ENCODE measurements around the gene RTL9.
"Not testable (repeated sequence)": the region's sequence is repeated elsewhere in the genome, so short reads cannot be mapped to it uniquely, and the experiment has no call there.

The RTL9 gene

GRCh38 chrX:110358548-110358947 lies at the start of gene RTL9:
Gene RTL9 (plus strand): TSS chrX:110358848. CDS start chrX:110450618, 91,770 bp downstream.
- DNase-seq = no peak

DNA sequence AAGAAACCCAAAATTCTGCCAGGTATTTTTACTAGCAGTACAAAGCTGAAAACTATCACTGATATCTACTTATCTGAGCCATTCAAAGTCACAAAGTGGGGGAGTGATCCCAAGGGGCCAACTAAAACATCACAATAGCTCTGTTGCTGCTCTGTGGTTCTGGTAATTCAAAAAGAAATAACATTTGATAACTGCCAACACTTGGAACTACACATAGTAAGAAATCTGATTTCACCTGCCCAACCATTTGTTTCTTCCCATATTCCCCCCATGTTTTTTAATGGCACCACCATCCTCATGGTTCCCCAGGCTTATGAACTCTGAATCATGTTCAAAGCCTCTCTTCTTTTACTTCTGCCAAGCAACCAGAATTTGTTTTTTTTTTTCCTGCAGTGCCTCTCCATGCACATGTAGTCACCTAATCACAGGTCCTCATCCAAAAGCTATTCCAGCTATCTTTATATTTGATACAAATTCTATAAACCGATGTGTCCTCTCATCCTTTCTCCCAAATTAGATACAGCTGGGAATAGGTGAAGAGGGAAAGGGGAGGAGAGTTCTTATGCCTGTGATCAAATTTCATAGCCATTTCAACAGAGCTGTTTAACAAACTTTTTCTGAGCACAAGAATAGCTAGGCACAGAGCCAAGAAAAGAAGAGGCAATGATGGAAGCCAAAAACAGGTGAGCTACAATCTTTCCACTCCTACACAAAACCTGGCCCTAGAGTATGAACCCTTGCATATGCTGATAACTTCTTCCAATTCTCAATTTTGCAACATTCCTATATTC lies 48.5 kb upstream of the RTL9 start:
- no peak for DNase-seq

DNA sequence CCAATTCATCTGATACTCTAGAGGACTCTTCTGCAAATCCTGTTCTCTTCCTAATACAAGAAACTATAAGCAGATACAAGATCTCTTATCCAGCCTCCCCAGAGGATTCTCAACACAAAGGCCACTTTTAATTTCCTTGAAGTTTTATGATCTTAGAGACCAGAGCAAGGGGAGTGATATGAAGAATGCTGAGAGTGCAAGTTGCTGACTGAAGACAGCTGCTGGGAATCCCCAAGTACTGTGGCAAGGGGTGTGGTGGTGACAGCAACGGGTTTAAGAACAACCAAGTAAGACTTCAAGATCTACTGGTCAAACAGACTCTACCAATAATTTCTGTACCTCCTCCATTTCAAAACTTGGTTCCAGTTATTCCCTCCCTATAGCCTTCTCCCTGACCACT lies 47.8 kb upstream of the RTL9 start:
- no peak for DNase-seq

DNA sequence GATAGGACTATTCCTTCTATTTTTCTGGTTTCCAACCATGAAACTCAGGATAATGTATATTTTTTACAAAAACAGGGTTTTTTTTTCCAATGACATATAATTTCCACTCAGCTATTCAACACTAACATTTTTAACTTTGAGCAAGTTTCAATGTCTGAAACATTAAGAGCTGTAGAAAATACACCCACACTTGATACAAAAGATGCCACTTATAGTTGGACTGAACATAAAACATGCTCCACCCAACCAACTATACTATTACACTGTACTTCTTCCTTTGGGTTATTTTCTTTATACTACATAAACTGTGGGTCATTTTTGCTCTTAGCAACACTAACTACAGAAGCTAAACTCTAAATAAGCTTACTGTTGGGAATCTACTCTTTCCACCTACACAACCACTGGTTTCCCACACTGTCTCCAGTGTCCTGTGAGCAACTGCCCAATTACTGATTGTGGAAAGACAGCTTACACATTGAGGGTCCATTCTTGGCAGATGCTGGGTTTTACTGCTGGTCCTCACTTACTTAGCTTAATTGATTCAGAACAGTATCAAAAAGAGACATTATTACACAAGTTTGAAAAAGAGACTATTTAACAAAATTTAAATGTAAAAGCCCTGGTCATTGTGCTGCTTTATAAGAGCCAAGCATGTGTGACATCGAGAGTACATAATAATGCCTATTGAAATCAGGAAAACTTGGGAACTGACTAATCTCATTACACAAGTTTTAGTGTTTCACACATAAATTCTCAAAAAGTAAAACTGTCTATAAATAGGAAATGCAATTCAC lies 47.0 kb upstream of the RTL9 start:
- no peak for DNase-seq

DNA sequence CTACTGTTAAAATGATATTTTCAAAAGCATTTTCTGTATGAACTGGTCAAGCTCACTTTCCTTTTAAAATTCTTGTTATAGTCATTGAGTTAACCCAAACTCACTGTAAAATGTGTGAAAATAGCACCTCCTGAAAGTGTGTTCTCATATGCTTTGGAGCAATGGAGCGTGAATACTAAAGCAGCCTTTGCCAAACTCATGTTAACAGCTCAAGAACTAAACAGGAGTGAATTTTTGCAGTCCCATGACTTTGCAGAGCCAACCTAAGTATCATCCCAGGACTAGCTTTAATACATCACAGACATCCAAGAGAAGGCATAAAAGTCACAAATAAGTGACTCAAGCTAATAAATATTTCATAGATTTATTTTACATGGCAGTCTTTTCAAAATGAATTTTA lies 43.1 kb upstream of the RTL9 start:
- DNase-seq = no peak

- peak in 1 of 14 donors; percentile 16 for DNase-seq
Measured at GRCh38 chrX:110316351-110317060, 42.1 kb upstream of the RTL9 start.

DNA sequence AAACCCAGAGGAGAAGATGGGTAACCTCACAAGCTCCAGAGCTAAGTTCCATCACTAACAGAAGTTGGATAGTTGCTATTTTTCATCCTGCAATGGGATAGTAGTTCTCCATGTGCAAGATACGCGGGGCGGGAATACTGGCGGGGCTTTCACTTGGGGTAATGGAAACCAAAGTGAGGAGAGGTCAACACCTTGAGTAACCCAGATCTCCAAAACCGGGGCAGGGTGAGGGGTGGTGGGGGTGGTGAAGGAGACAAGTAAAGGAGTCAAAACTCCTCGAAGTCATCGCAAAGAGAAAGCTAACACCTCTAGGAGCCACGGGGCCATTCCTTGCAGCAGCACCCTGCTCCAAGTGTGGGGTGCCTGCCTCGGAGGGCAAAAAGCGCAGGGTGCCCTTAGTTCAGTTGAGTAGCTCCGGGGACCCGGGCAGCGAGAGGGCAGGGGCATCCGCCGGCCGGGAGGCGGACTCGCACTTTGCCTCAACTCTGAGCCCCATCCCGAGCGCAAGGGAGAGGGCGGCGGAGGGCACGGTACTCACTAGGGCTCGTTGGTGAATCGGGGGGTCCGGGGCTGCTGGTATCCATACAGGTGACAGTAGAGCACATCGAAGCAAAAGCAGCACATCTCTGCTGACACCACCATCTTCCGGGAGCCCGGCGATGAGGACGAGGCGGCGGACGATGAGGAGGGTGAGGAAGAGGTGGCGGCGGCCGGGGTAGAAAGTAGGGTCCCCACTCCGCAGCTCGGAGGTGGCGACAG lies 41.4 kb upstream of the RTL9 start:
- peak in 11 of 14 donors; percentile 12 to 50 (median 25) for DNase-seq

DNA sequence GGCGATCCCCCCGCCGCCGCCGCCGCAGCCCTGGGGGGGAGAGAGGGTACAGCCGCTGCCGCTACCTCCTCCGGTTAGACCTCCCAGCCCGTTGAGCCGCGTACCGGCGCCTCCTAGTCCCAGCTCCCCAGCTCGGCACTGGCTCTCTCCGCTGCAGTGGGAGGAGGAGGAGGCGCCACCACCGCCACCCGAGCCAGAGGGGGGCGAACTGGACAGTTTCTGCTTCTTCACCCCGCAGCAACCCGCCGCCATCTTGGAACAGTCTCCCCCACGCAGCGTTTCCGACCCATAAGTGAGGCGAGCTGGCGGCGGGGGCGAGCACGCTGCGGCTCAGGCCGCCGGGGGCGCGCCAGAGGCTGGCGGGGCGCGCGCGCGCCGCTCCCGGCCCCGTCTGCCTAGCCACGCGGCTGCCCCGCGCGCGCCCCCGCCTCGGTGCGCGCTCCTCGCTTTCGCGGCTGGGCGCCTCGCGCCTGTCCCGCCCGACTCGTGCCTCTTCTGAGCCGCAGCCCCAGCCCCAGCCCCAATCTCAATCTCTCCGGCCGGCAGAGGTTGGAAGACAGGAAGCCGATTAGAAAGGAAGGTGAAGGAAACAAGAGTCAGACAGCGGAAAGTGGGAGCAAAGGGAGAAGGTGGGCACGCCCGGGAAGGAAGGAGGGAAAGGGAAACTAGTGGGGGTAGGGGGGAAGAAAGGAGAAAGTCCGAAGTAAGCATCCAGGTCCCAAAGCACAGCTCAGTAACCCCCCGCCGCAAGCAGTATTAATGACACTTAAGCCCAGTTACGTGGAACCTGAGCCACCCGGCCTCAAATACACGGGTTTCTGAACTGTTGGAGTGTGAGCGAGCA lies 40.6 kb upstream of the RTL9 start, which contains the start of gene AMMECR1:
AMMECR1 (minus strand) TSS at position 266 of the 844 bp plus-strand sequence; CDS start at position 252, 14 bp downstream.
- peak in 13 of 14 donors; percentile 26 to 81 (median 54) for DNase-seq

DNA sequence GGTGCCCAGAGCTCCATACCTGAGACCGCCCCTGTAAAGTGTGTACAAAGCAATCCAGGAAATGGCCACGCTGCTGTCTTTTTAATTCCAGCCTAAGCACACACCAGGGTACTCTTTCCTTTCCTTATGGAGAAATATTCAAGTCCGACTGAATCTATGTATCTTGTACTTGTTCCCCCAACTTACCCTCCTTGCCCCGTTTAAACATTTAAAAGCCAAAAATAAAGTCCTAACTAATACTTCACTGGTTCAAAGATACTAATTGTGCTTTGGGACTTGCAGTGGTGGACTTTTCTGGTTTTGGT lies 40.0 kb upstream of the RTL9 start:
- no peak for DNase-seq

DNA sequence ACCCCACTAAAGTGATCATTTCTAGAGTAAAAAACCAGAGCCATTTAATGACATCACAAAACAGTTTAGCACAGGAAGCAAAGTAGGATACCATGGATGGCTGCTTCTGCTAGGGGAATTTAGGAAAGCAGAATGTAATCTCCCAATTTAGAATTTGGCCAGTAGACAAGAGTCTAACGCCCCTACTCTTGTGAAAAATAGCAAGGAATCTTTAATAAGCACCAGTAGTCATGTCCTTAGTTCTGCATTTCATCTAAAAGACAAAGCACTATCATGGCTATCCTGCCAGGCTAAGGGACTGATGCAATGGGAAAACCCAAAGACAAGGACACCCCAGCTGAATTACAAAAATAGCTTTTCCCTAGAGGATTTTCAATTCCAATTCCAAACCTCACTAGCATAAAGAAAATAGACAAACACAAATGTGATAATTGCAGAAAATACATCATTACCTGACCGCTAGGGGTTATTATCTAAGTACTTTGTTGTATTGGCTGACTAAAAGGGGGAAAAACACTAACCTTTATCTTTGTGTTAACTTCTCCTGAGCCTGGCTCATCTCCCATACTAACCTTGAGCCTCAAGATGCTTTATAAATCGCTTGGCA lies 38.2 kb upstream of the RTL9 start:
- no peak for DNase-seq

- DNase-seq = no peak
Measured at GRCh38 chrX:110321081-110321480, 37.6 kb upstream of the RTL9 start.

- no peak for DNase-seq
Measured at GRCh38 chrX:110321670-110322069, 37.0 kb upstream of the RTL9 start.

DNA sequence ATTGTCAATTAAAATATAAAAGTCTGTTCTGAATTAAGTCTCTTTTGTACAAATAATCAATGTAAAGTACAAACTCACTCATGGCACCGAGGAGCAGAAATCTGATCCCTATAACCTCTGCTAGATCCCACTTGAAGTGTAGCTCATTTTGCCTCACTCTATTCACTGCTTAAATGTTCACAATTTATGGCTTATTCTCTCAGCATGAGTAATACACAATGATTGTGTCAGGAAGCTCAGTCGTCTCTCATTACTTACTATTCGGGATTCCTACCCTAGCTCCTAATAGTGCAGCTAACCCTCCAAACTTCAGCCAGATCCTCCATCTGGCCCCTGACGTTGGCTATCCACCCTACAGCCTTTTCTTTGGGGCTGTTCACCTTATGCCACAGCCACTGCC lies 36.0 kb upstream of the RTL9 start:
- DNase-seq = no peak

- DNase-seq = no peak
Measured at GRCh38 chrX:110326712-110327111, 31.9 kb upstream of the RTL9 start.

- DNase-seq = no peak
Measured at GRCh38 chrX:110327336-110327735, 31.3 kb upstream of the RTL9 start.

- not testable (repeated sequence) for DNase-seq
Measured at GRCh38 chrX:110328613-110329012, 30.0 kb upstream of the RTL9 start.

DNA sequence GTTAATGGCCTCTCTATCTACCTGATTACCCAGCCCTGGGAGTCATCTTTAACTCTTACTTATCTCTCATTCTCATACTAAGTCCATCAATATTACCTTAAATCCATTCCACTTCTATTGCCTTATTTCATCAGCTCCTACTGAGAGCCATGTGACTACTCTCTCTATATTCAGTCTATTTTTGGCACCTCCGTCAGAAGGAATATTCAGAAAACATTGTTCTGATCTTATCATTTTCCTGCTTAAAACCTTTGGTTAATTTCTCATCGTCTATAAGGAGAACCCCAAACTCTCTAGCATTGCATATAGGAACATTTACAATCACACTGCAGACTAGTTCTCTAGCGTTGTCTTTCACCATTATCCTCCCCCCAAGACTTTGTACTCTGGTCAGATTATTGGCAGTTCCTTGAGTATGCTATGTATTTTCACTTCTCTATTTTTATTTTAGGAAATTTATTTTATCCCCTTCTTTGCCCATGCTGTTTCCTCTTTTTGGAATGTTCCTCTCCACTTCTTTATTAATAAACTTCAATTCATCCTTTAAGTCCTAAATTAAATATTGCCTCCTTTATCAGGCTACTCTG lies 27.1 kb upstream of the RTL9 start:
- no peak for DNase-seq

GRCh38 chrX:110333458-110333857 lies 25.2 kb upstream of the RTL9 start:
- DNase-seq = not testable (repeated sequence)

DNA sequence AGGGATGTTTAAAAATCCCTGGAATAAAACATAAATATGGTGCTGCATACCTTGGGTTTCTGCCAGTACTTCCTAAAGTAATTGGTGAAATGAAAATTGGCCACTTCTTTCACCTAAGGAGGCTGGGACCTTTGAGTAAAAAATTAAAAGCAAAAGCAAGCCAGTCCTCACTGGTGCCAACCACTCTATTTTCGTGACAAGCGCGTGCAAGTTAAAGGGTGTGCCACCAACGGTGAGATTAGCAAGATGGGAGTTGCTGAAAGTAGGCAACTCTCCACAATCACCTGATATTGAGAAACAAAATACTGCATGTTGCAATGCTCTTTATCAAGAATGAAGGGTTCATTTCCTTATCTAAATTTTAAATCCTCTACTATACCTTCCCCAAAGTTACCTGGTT lies 19.7 kb upstream of the RTL9 start:
- DNase-seq = no peak

DNA sequence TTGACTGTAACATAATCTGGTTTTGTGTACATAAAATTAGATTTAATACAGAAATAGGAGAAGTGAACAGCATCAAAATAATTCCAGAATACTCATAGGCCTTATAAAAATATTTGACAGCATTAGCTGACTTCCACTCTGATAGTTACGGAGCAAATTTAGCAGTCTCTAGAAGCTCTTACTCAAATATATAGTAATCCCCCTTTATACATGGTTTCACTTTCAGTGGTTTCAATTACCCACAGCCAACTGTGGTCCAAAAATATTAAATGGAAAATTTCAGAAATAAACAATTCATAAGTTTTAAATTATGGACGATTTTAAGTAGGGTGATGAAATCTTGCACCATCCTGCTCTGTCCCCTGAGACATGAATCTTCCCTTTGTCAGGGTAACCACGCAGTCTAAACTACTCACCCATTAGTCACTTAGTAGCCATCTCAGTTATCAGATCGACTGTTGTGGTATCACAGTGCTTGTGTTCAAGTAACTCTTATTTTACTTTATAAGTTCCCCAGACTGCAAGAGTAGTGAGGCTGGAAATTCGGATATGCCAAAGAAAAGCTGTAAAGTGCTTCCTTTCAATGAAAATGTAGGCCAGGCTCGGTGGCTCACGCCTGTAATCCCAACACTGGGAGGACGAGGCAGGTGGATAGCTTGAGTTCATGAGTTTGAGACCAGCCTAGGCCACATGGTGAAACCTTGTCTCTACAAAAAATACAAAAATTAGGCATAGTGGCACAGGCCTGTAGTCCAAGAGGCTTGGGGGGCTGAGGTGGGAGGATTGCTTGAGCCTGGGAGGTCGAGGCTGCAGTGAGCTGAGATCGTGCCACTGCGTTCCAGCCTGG lies 17.2 kb upstream of the RTL9 start:
- no peak for DNase-seq

Data from C1 segment of cervical spinal cord (tissue), 14 donors.